GM23338 (cell line): Measurements from ENCODE around the gene GCG. TPM values are rescaled to one million over a fixed set of nuclear protein-coding genes. Genes with fewer than 3 reads are reported as not detected.

ENCODE experiments used
- CREB1 ChIP-seq: fragments of 250-450 bp; sonication (Bioruptor Pico); IDR thresholded peaks from 2 replicates; pipeline ENCODE4 v1.5.0; 2020; ENCODE audit warnings: low read depth, mild to moderate bottlenecking, moderate library complexity
- CTCF ChIP-seq, 2 experiments: fragments of 200-600 bp in 1 of 2; sonication (generic) in 1 of 2; conservative IDR thresholded peaks; 2 replicates each; pipeline versions ENCODE4 v1.5.1 to v1.6.1; 2016 to 2017; ENCODE audit warnings: antibody characterized with exemption in 2 of 2, low read depth in 2 of 2, mild to moderate bottlenecking in 2 of 2, moderate library complexity in 1 of 2
- NANOG ChIP-seq: IDR thresholded peaks from 2 replicates; pipeline ENCODE4 v1.6.1; 2016; ENCODE audit warnings: antibody characterized with exemption, borderline replicate concordance
- ZNF462 ChIP-seq: fragments of 250-450 bp; sonication (Bioruptor Pico); IDR thresholded peaks from 2 replicates; pipeline ENCODE4 v1.5.0; 2020; ENCODE audit warnings: mild to moderate bottlenecking, moderate library complexity
- polyA plus RNA-seq: library from polyadenylated mRNA; unstranded; fragments of >200 nt; fragmentation: Nextera tagmentation; extraction: Ambion mirVana; gene quantifications from 2 replicates; pipeline ENCODE4 v1.2.1, GENCODE V29; 2016
- total RNA-seq: library from RNA; depleted of rRNA; stranded (reverse); fragments of >200 nt; shearing (Covaris generic); gene quantifications from 2 replicates; pipeline ENCODE4 v1.2.3, GENCODE V29; 2014; rRNA removed

GCG gene
- total and polyA plus RNA-seq, 2 experiments from 2014 or later, result not detected

- no peak for TF ChIP-seq ZNF462
- no peak for TF ChIP-seq CREB1 (CRISPR knock-in tag)
- TF ChIP-seq CTCF (conservative IDR thresholded peaks at IDR 0.05; ENCODE audit: low read depth in 2 of 2), result no peak
- no peak for TF ChIP-seq NANOG
Observed at GRCh38 chr2:162099836-162100235, 52.2 kb downstream of the GCG start (continued).

Other genes starting within 250 kb of the GCG start
- 2.8 and 4.1 TPM in 2 replicates for gene DPP4, start 78.0 kb downstream of the GCG start, total RNA-seq
- gene DPP4, start 78.0 kb downstream of the GCG start, polyA plus RNA-seq, result 1.0 and 1.5 TPM in 2 replicates
- not detected in 2 replicates for gene FAP, start 91.2 kb upstream of the GCG start, total RNA-seq
- 0.42 TPM in 1 of 2 replicates, not detected in the other for gene FAP, start 91.2 kb upstream of the GCG start, polyA plus RNA-seq
- 2.5 and 3.0 TPM in 2 replicates for gene IFIH1, start 166.4 kb upstream of the GCG start, total RNA-seq
- gene IFIH1, start 166.4 kb upstream of the GCG start, polyA plus RNA-seq, result 0.97 and 1.2 TPM in 2 replicates
- gene GCA, start 191.9 kb upstream of the GCG start, total RNA-seq, result 39.3 and 42.6 TPM in 2 replicates
- 52.0 and 62.7 TPM in 2 replicates for gene GCA, start 191.9 kb upstream of the GCG start, polyA plus RNA-seq